OCI-LY7 (cell line): ENCODE data around the gene ADAM23. TPM values are rescaled to one million over a fixed set of nuclear protein-coding genes. Genes with fewer than 3 reads are reported as not detected.

Experiments used
- BruUV-seq: library from RNA; stranded (reverse); fragments of 400-500 nt; replicated peaks from 2 replicates; lab custom pipeline; 2021; lab: Mats Ljungman, UMichigan
- CTCF ChIA-PET: fragments of 300-600 bp; sonication (Branson Sonifier 250); formaldehyde crosslinking; loops from one replicate; lab custom pipeline; 2022; ENCODE audit warnings: antibody characterized with exemption; ENCODE audit not compliant: unreplicated experiment; lab: Charles Lee
- POLR2A ChIA-PET: fragments of 300-600 bp; sonication (Branson Sonifier 250); formaldehyde crosslinking; loops from one replicate; lab custom pipeline; 2022; ENCODE audit warnings: antibody characterized with exemption; lab: Charles Lee
- DNase-seq: peaks from one replicate; pipeline ENCODE4 v3.0.0-alpha.2; 2015; ENCODE audit warnings: low spot score
- H2AFZ ChIP-seq: fragments of 200-600 bp; sonication (generic), shearing (Covaris generic); 2 replicates; pipeline ENCODE4 v1.6.1; 2014; ENCODE audit warnings: mild to moderate bottlenecking, antibody characterized with exemption, low read length, moderate library complexity
- H3K27ac ChIP-seq: fragments of 200-600 bp; sonication (generic); 2 replicates; pipeline ENCODE4 v1.5.1; 2014; ENCODE audit warnings: mixed run types, low read depth, mild to moderate bottlenecking, moderate library complexity, low read length, inconsistent platforms; ENCODE audit not compliant: poor library complexity, severe bottlenecking
- H3K36me3 ChIP-seq: fragments of 200-600 bp; sonication (generic); 2 replicates; pipeline ENCODE4 v1.6.1; 2014; ENCODE audit warnings: mild to moderate bottlenecking, antibody characterized with exemption, low read length, moderate library complexity, mixed read lengths; ENCODE audit not compliant: insufficient read depth
- H3K4me1 ChIP-seq: fragments of 200-600 bp; sonication (generic); 2 replicates; pipeline ENCODE4 v1.5.1; 2014; ENCODE audit warnings: mild to moderate bottlenecking, low read length; ENCODE audit not compliant: insufficient read depth, poor library complexity, severe bottlenecking
- H3K4me2 ChIP-seq: fragments of 200-600 bp; sonication (generic); 2 replicates; pipeline ENCODE4 v1.6.1; 2014; ENCODE audit warnings: mild to moderate bottlenecking, low read length
- H3K4me3 ChIP-seq: fragments of 200-600 bp; sonication (generic); 2 replicates; pipeline ENCODE4 v1.5.1; 2014; ENCODE audit warnings: mild to moderate bottlenecking, low read depth, low read length; ENCODE audit not compliant: poor library complexity, severe bottlenecking
- H3K79me2 ChIP-seq: fragments of 200-600 bp; sonication (generic); 2 replicates; pipeline ENCODE4 v1.6.1; 2016; ENCODE audit warnings: low read depth, mild to moderate bottlenecking, low read length, moderate library complexity, mixed read lengths; ENCODE audit not compliant: insufficient read depth
- H3K9me2 ChIP-seq: fragments of 200-600 bp; sonication (generic); 2 replicates; pipeline ENCODE4 v1.6.1; 2016; ENCODE audit warnings: mild to moderate bottlenecking, low read length, mixed read lengths; ENCODE audit not compliant: insufficient read depth
- H3K9me3 ChIP-seq: fragments of 200-600 bp; sonication (generic); 2 replicates; pipeline ENCODE4 v1.6.1; 2014; ENCODE audit warnings: mild to moderate bottlenecking, mixed run types, low read length, mixed read lengths
- H4K20me1 ChIP-seq: fragments of 200-600 bp; sonication (generic); 2 replicates; pipeline ENCODE4 v1.6.1; 2014; ENCODE audit warnings: mild to moderate bottlenecking, antibody characterized with exemption, low read length, moderate library complexity, mixed read lengths; ENCODE audit not compliant: insufficient read depth
- EZH2phosphoT487 ChIP-seq: fragments of 200-600 bp; sonication (generic); IDR thresholded peaks from 2 replicates; pipeline ENCODE4 v1.6.1; 2018; ENCODE audit warnings: low read depth, borderline replicate concordance, mild to moderate bottlenecking, mixed run types, antibody characterized with exemption, low read length, moderate library complexity, mixed read lengths
- intact Hi-C: fragments of 100-400 bp; cut with micrococcal nuclease; formaldehyde crosslinking; loops from one replicate; pipeline ENCODE4 v1.10.0; 2022; ENCODE audit not compliant: unreplicated experiment
- total RNA-seq, 2 experiments: library from RNA; depleted of rRNA in 1 of 2; stranded (reverse); fragments of >200 nt in 1 of 2; shearing (Covaris generic) in 1 of 2; gene quantifications; 2 replicates each; pipeline ENCODE4 v1.2.3, GENCODE V29; 2014 to 2022
- TF ChIP-seq, protein P1 (sequence below): fragments of 200-600 bp; sonication (generic); conservative IDR thresholded peaks from 2 replicates; pipeline ENCODE4 v1.5.1; 2014; ENCODE audit warnings: mild to moderate bottlenecking, antibody characterized with exemption, low read length, moderate library complexity, mixed read lengths

ADAM23 gene
- total RNA-seq, 2 experiments from 2014 or later, result 0.53 TPM; not detected in 1

DNA sequence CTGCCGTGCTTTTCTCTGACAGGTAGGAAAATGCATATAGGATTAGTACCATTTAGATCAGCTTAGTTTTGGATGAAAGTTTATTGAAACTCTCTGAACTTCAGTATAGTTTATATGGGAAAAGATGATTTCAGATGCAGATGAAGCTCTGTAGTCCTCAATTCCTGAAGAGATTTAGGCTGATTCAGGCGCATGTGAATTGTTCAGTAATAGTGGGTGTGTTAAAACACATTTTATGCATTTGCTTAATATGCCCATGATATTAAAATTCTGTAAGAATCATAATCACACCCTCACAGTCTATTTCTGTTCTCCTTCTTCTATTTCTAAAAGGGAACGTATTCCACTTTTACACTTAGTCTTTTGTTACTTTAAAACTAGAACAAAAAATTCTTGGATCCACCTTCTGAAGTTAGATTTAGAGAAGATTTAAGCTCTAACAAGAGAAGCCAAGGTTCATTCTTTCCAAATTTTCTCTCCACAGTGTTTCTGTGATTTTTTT lies 154.4 kb downstream of the ADAM23 start:
- Histone ChIP-seq H2AFZ (no peak overlapping the region), H3K27ac (no peak overlapping the region), H3K36me3 (no peaks in the 10 kb centered on the region), H3K4me1 (no peaks in the 10 kb centered on the region), H3K79me2 (no peaks in the 10 kb centered on the region), H3K9me3 (no peaks in the 10 kb centered on the region), H3K4me3 (no peak overlapping the region), H3K9me2 (no peaks in the 10 kb centered on the region), H4K20me1 (no peaks in the 10 kb centered on the region), H3K4me2 (no peak overlapping the region)
- ChIA-PET CTCF (no interaction called here), POLR2A (interaction anchor here (0.5 kb wide), 1 partner anchor 8 kb away, joined by 3 read pairs; no protein-coding TSS in a partner anchor)
- no peak for DNase-seq
- BruUV-seq, result no TSS peak
- TF ChIP-seq, protein P1, sequence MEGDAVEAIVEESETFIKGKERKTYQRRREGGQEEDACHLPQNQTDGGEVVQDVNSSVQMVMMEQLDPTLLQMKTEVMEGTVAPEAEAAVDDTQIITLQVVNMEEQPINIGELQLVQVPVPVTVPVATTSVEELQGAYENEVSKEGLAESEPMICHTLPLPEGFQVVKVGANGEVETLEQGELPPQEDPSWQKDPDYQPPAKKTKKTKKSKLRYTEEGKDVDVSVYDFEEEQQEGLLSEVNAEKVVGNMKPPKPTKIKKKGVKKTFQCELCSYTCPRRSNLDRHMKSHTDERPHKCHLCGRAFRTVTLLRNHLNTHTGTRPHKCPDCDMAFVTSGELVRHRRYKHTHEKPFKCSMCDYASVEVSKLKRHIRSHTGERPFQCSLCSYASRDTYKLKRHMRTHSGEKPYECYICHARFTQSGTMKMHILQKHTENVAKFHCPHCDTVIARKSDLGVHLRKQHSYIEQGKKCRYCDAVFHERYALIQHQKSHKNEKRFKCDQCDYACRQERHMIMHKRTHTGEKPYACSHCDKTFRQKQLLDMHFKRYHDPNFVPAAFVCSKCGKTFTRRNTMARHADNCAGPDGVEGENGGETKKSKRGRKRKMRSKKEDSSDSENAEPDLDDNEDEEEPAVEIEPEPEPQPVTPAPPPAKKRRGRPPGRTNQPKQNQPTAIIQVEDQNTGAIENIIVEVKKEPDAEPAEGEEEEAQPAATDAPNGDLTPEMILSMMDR, result no peak
- TF ChIP-seq EZH2phosphoT487, result no peak
- intact Hi-C loops, result no loop called here

DNA sequence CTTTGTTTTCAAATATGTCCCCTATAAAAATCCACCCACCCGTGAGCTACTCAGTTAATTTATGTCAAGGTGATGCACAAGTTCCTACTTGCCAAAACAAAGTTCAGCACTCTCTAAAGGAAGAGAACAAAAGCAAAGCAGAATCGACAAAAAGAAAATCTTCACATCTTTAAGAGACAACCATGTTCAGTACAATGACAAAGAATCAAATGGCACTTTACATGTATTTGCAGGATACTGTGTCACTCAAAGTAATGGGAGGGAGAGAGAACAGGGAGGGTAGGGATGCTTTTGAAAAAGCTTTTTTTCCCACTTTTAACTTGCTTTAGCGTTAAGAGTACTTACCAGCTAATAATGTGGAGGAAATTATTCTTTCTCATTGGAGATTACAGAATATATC lies 159.9 kb downstream of the ADAM23 start:
- Histone ChIP-seq H3K4me2 (no peak overlapping the region), H3K79me2 (no peaks in the 10 kb centered on the region), H3K27ac (no peak overlapping the region), H3K4me1 (no peaks in the 10 kb centered on the region), H3K9me2 (no peaks in the 10 kb centered on the region), H2AFZ (no peak overlapping the region), H3K36me3 (no peaks in the 10 kb centered on the region), H3K9me3 (no peaks in the 10 kb centered on the region), H4K20me1 (no peaks in the 10 kb centered on the region), H3K4me3 (no peak overlapping the region)
- intact Hi-C loops, result no loop called here
- DNase-seq, result no peak
- no TSS peak for BruUV-seq
- POLR2A ChIA-PET, result no interaction called here
- CTCF ChIA-PET, result no interaction called here
- TF ChIP-seq EZH2phosphoT487, result no peak
- TF ChIP-seq, protein P1, result no peak

DNA sequence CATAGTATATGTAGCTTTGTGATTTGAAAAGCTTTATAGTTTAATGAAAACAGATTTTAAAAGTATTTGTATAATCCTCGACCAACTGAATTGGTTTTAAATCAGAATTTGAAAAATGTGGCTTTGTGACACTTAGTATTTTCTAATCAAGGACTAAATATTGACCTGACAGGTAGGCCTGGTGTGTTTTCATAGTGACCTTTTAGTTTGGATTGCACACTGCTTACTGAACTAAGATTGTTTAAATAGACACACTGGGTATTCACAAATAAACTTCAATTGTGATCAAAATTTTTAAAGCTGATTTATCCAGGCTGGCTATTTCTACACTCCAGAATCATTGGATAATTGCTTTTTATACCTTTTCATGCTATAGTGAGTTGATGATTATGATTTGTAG lies 167.1 kb downstream of the ADAM23 start:
- intact Hi-C loops, result no loop called here
- H3K36me3 ChIP-seq, result no peaks in the 10 kb centered on the region
- ChIA-PET CTCF (no interaction called here), POLR2A (interaction anchor here (0.6 to 0.9 kb wide), 3 partner anchors 9 to 96 kb away, joined by 3 to 6 read pairs (median 3); no protein-coding TSS in a partner anchor)
- H2AFZ ChIP-seq, result no peak overlapping the region
- BruUV-seq, result no TSS peak
- H3K27ac ChIP-seq, result no peak overlapping the region
- H3K4me2 ChIP-seq, result no peak overlapping the region
- no peaks in the 10 kb centered on the region for H3K9me3 ChIP-seq
- DNase-seq, result no peak
- no peak overlapping the region for H3K4me3 ChIP-seq
- no peaks in the 10 kb centered on the region for H3K9me2 ChIP-seq
- H4K20me1 ChIP-seq, result no peaks in the 10 kb centered on the region
- no peak for TF ChIP-seq EZH2phosphoT487
- TF ChIP-seq, protein P1, result no peak
- H3K79me2 ChIP-seq, result no peaks in the 10 kb centered on the region
- H3K4me1 ChIP-seq, result no peaks in the 10 kb centered on the region
